GM12873 (cell line): ENCODE data around the gene SEC14L3.

Experiments used
- CTCF ChIP-seq: IDR thresholded peaks from 2 replicates; pipeline ENCODE4 v1.5.1; 2012; ENCODE audit warnings: low read depth, mild to moderate bottlenecking, moderate library complexity, low read length, control low read depth; ENCODE audit not compliant: insufficient read depth; ENCODE audit errors: missing control alignments

Gene SEC14L3

GRCh38 chr22:30474121-30474520, 2.3 kb upstream of the SEC14L3 start:
- no peak for TF ChIP-seq CTCF

- TF ChIP-seq CTCF = no peak
These were observed 1.3 kb upstream of the SEC14L3 start for GRCh38 chr22:30472994-30473720.

DNA sequence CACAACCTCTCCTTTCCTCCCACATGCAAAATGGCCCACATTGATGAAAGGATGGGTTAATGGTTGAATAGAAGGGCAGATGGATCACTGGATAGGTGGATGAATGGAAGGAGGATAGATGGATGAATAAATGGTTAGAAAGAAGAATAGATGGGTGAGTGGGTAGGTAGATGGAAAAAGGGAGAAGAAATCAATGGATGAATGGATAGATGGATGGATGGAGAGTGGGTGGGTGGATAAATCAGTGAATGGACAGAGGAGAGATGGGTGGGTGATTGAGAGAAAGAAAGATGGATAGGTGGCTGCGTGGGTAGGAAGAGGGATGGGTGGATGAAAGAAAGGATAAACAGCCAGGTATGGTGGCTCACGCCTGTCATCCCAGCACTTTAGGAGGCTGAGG, 1.2 kb downstream of the SEC14L3 start:
- no peak for TF ChIP-seq CTCF

GRCh38 chr22:30469165-30469564, 2.7 kb downstream of the SEC14L3 start:
- TF ChIP-seq CTCF = no peak

DNA sequence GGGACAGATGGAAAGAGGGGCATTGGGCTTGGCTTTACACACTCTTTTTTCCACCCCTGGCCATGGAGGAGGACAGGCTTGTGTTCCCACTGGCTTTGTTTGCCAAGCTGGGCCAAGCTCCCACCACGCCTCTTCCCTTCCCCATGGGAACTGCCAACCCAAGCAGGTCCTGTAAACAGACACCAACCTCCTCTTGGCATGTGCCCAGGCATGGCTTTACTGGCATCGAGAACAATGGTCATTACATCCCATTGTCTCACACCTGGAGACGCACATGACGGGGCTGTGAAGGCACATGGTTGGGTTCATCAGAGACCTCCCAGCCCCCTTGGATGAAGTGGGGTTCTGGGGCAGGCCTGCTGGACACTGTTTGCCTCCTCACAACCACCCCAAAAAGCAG, 11.7 kb downstream of the SEC14L3 start:
- no peak for TF ChIP-seq CTCF

DNA sequence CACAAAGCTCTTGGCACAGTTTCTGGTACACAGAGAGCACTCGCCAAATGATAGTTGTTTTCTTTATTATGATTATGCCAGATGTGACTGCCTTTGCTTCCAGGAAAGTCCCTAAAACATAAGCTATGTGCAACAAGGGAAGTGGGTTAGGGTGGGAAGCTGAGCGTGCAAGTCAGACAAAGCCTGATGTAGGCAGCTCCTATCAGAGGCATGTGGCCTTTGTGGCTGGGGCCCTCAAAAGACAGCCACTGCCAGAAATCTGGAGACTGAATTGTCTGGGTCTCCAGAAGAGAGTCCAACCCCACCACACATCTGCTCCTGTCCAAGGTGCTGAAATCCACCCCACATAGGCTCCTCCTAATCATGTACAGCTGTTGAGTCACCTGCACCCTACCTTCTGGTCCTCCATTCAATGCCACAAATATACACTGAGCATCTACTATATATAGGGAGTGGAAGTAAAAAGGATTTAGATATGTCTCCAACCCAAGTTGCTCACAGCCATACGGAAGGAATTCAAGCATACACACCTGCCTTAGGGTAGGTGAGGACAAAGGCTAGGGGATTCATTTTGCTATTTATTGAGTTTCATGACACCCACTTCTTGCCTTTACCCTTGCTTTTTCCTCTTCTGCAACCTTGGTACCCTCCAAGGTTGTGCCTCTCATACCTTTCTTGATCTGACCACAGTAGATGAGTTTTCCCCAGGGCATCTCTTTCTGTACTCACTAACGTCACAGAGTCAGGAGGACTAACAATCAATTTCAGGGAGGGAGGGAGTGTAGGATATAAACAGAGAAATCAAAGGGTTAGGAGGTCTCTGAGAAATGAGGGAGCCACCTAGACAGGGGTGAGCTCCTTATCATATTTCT, 12.4 kb downstream of the SEC14L3 start:
- no peak for TF ChIP-seq CTCF

DNA sequence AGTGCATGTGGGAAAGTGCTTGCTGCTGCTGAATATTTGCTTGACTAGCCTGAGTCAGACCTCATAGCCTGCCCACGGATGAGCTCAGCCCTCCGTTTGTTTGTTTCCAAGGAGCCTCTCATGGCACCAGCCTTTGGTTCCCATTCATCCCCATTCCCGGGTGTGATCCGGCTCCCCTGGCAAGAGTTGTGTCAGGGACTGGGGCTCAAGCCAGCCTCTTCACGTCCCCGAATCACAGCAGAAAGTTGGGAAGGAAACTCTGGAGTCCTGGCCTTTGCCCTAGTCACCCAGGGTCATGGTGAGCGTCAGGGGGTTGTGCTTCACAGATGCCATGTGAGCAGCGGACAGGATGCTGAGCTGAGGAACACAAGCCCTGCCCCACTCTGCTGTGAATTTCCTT, 13.8 kb downstream of the SEC14L3 start:
- no peak for TF ChIP-seq CTCF
